Small intestine (tissue), 7 donors: ENCODE data around the gene IPO7. TPM values are rescaled to one million over a fixed set of nuclear protein-coding genes. Genes with fewer than 3 reads are reported as not detected.

Experiments used
- DNase-seq, 2 donors: peaks; one replicate each; pipeline versions ENCODE4 v3.0.0 to v3.0.0-alpha.2; 2013
- FAIRE-seq: peaks from 2 replicates; lab custom pipeline; 2012; peaks lifted over from hg19 to GRCh38; lab: Jason Lieb, UNC
- H3K27ac ChIP-seq, 3 donors: one replicate each; pipeline ENCODE4 v1.5.1; 2013; ENCODE audit warnings: low read length in 2 of 3, mild to moderate bottlenecking in 2 of 3, control low read depth in 1 of 3, inconsistent platforms in 1 of 3, low read depth in 1 of 3, moderate library complexity in 1 of 3
- H3K27me3 ChIP-seq, 3 donors: one replicate each; pipeline ENCODE4 v1.6.1; 2013; ENCODE audit warnings: low read length in 3 of 3, inconsistent platforms in 1 of 3; ENCODE audit not compliant: control insufficient read depth in 3 of 3, insufficient read depth in 3 of 3
- H3K36me3 ChIP-seq, 3 donors: one replicate each; pipeline ENCODE4 v1.6.1; 2013; ENCODE audit warnings: low read length in 3 of 3, inconsistent platforms in 1 of 3, low read depth in 1 of 3, mild to moderate bottlenecking in 1 of 3, moderate library complexity in 1 of 3; ENCODE audit not compliant: control insufficient read depth in 3 of 3, insufficient read depth in 2 of 3
- H3K4me1 ChIP-seq, 3 donors: one replicate each; pipeline ENCODE4 v1.6.1; 2013; ENCODE audit warnings: low read length in 2 of 3, inconsistent platforms in 1 of 3, low read depth in 1 of 3, mild to moderate bottlenecking in 1 of 3, moderate library complexity in 1 of 3; ENCODE audit not compliant: control insufficient read depth in 3 of 3, insufficient read depth in 2 of 3
- H3K4me3 ChIP-seq, 3 donors: one replicate each; pipeline ENCODE4 v1.5.1; 2013; ENCODE audit warnings: low read length in 3 of 3, control low read depth in 1 of 3, inconsistent platforms in 1 of 3, low read depth in 1 of 3, mild to moderate bottlenecking in 1 of 3, moderate library complexity in 1 of 3
- H3K9me3 ChIP-seq, 2 donors: one replicate each; pipeline ENCODE4 v1.6.1; 2013; ENCODE audit warnings: low read depth in 1 of 2, low read length in 1 of 2; ENCODE audit not compliant: control insufficient read depth in 2 of 2, insufficient read depth in 1 of 2
- WGBS, 3 donors: extraction: QIAGEN DNeasy Blood & Tissue Kit; methylation state at CpG; one replicate each; pipeline ENCODE4 v1.1.7; 2013; 5-methylcytosine and 5-hydroxymethylcytosine counted together
- polyA plus RNA-seq, 4 donors: library from polyadenylated mRNA; stranded (reverse) in 3 of 4; unstranded in 1 of 4; fragments of 200-250 nt in 3 of 4; fragments of 120-200 nt in 1 of 4; gene quantifications; one replicate each; pipeline versions ENCODE4 v1.2.1 to v1.2.3, GENCODE V29; 2013
- donor health status: healthy with polysubstance abuse.
- donor health status: control.
- donor health status: control.
- donor health status: Bipolar disorder and iron deficiency.
- donor health status: healthy.

IPO7 gene
- polyA plus RNA-seq, 4 donors, result 21.5 to 91.8 (median 33.8) TPM

- FAIRE-seq, result no peak
These were observed 105.9 kb downstream of the IPO7 start for GRCh38 chr11:9490376-9490775.

GRCh38 chr11:9493492-9493891 is 109.0 kb downstream of the IPO7 start:
- DNase-seq (no peak), FAIRE-seq (no peak)
- peaks cover 0 to 20% (median 0%) of the 10 kb centered on the region in 3 donors for H3K4me1 ChIP-seq
- no peaks in the 10 kb centered on the region for H3K9me3 ChIP-seq
- H3K36me3 ChIP-seq, result peaks cover 16 to 51% (median 19%) of the 10 kb centered on the region in 3 donors
- no peak overlapping the region for H3K27ac ChIP-seq
- 36 to 42% (median 38%) methylated on average over 1 of the region's 1 CpG for WGBS, 3 donors
- no peaks in the 10 kb centered on the region for H3K27me3 ChIP-seq
- no peak overlapping the region for H3K4me3 ChIP-seq

More at GRCh38 chr11:9490376-9490775, 105.9 kb downstream of the IPO7 start:
- 95 to 99% (median 96%) methylated on average over 3 of the region's 3 CpGs for WGBS, 3 donors
- H3K4me1 ChIP-seq, result peaks cover 0 to 5% (median 2%) of the 10 kb centered on the region in 3 donors
- no peak for DNase-seq
- no peak overlapping the region for H3K27ac ChIP-seq
- H3K27me3 ChIP-seq, result no peaks in the 10 kb centered on the region
- no peak overlapping the region for H3K4me3 ChIP-seq
- peaks cover 6 to 41% (median 11%) of the 10 kb centered on the region in 3 donors for H3K36me3 ChIP-seq
- H3K9me3 ChIP-seq, result no peaks in the 10 kb centered on the region

- H3K9me3 ChIP-seq, result no peaks in the 10 kb centered on the region
- no peak overlapping the region for H3K4me3 ChIP-seq
- peaks cover 16 to 52% (median 19%) of the 10 kb centered on the region in 3 donors for H3K36me3 ChIP-seq
- WGBS, 3 donors, result 92 to 100% (median 97%) methylated on average over 3 of the region's 3 CpGs
- no peak overlapping the region for H3K27ac ChIP-seq
- DNase-seq (no peak), FAIRE-seq (no peak)
- H3K4me1 ChIP-seq, result peaks cover 0 to 24% (median 0%) of the 10 kb centered on the region in 3 donors
- H3K27me3 ChIP-seq, result no peaks in the 10 kb centered on the region
These were observed 109.9 kb downstream of the IPO7 start for GRCh38 chr11:9494316-9494715.

GRCh38 chr11:9495803-9496514 is 111.5 kb downstream of the IPO7 start:
- Histone ChIP-seq H3K4me1 (peaks cover 0 to 29% (median 0%) of the 10 kb centered on the region in 3 donors), H3K4me3 (no peak overlapping the region), H3K36me3 (peaks cover 21 to 47% (median 24%) of the 10 kb centered on the region in 3 donors), H3K9me3 (no peaks in the 10 kb centered on the region), H3K27me3 (no peaks in the 10 kb centered on the region), H3K27ac (peak overlapping the region in 1 of 3 donors; percentile 59)
- FAIRE-seq (no peak), DNase-seq (peak in 1 of 2 donors; percentile 53)
- 76 to 85% (median 76%) methylated on average over 6 of the region's 6 CpGs for WGBS, 3 donors

Other genes with a start within 250 kb of the IPO7 start
- 10 to 100 TPM in 2 of 4 donors, 1 to 10 TPM in 1, under 1 TPM in 1; 0.89 to 17.7 (median 11.0) TPM for gene DENND5A, start 119.3 kb upstream of the IPO7 start, polyA plus RNA-seq
- gene TMEM41B, start 70.1 kb upstream of the IPO7 start, polyA plus RNA-seq, result 10 to 100 TPM; 16.5 to 36.0 (median 20.8) TPM
- gene ZNF143, start 76.4 kb downstream of the IPO7 start, polyA plus RNA-seq, result 10 to 100 TPM; 16.8 to 19.2 (median 18.1) TPM
- 10 to 100 TPM in 1 of 4 donors, 1 to 10 TPM in 3; 4.6 to 71.3 (median 8.0) TPM for gene WEE1, start 189.0 kb downstream of the IPO7 start, polyA plus RNA-seq